Parathyroid adenoma (tissue), 2 donors: ENCODE results near the gene MAP2K4.

Experiments used
- H2AFZ ChIP-seq: fragments of 300-600 bp; sonication (generic); one replicate; pipeline ENCODE4 v1.7.0; 2017; ENCODE audit warnings: antibody characterized with exemption, mild to moderate bottlenecking
- H3K27ac ChIP-seq: fragments of 300-600 bp; sonication (generic); one replicate; pipeline ENCODE4 v1.7.0; 2017
- H3K27me3 ChIP-seq: fragments of 300-600 bp; sonication (generic); one replicate; pipeline ENCODE4 v1.7.0; 2017; ENCODE audit warnings: low read length; ENCODE audit not compliant: control insufficient read depth, insufficient read depth
- H3K36me3 ChIP-seq: fragments of 300-600 bp; sonication (generic); one replicate; pipeline ENCODE4 v1.7.0; 2017; ENCODE audit warnings: low read length; ENCODE audit not compliant: control insufficient read depth, insufficient read depth
- H3K4me1 ChIP-seq: fragments of 300-600 bp; sonication (generic); one replicate; pipeline ENCODE4 v1.7.0; 2017; ENCODE audit warnings: control low read depth
- H3K4me2 ChIP-seq: fragments of 300-600 bp; sonication (generic); one replicate; pipeline ENCODE4 v1.7.0; 2017; ENCODE audit warnings: low read length
- H3K4me3 ChIP-seq: fragments of 300-600 bp; sonication (generic); one replicate; pipeline ENCODE4 v1.7.0; 2017; ENCODE audit warnings: low read depth, low read length
- H3K79me2 ChIP-seq: fragments of 300-600 bp; sonication (generic); one replicate; pipeline ENCODE4 v1.7.0; 2017; ENCODE audit warnings: control low read depth
- H3K9ac ChIP-seq: fragments of 300-600 bp; sonication (generic); one replicate; pipeline ENCODE4 v1.7.0; 2017; ENCODE audit warnings: mild to moderate bottlenecking
- H3K9me3 ChIP-seq: fragments of 300-600 bp; sonication (generic); one replicate; pipeline ENCODE4 v1.7.0; 2017; ENCODE audit warnings: low read length; ENCODE audit not compliant: control insufficient read depth
- CTCF ChIP-seq: fragments of 300-600 bp; sonication (generic); IDR thresholded peaks from one replicate; pipeline ENCODE4 v1.7.0; 2017; ENCODE audit warnings: antibody characterized with exemption, mild to moderate bottlenecking
- donor health status: primary hyperparathyroidism.

The MAP2K4 gene

GRCh38 chr17:12043702-12044101 is 23.0 kb downstream of the MAP2K4 start:
- H3K79me2 ChIP-seq = peaks cover 59% of the 10 kb centered on the region
- no peak overlapping the region for H3K4me3 ChIP-seq

GRCh38 chr17:12046786-12047185 is 26.1 kb downstream of the MAP2K4 start:
- no peak overlapping the region for H2AFZ ChIP-seq
- no peak overlapping the region for H3K4me2 ChIP-seq
- peaks cover 40% of the 10 kb centered on the region for H3K79me2 ChIP-seq
- H3K4me3 ChIP-seq = no peak overlapping the region
- H3K27ac ChIP-seq = no peak overlapping the region
- no peaks in the 10 kb centered on the region for H3K9me3 ChIP-seq
- peaks cover 14% of the 10 kb centered on the region for H3K4me1 ChIP-seq
- no peak for TF ChIP-seq CTCF
- H3K27me3 ChIP-seq = no peaks in the 10 kb centered on the region
- no peaks in the 10 kb centered on the region for H3K36me3 ChIP-seq
- no peak overlapping the region for H3K9ac ChIP-seq

More at GRCh38 chr17:12043702-12044101, 23.0 kb downstream of the MAP2K4 start:
- no peaks in the 10 kb centered on the region for H3K36me3 ChIP-seq
- H3K4me1 ChIP-seq = peaks cover 20% of the 10 kb centered on the region
- no peak overlapping the region for H3K27ac ChIP-seq
- no peak for TF ChIP-seq CTCF
- H2AFZ ChIP-seq = no peak overlapping the region
- no peak overlapping the region for H3K4me2 ChIP-seq
- no peaks in the 10 kb centered on the region for H3K27me3 ChIP-seq
- H3K9ac ChIP-seq = no peak overlapping the region
- no peaks in the 10 kb centered on the region for H3K9me3 ChIP-seq

DNA sequence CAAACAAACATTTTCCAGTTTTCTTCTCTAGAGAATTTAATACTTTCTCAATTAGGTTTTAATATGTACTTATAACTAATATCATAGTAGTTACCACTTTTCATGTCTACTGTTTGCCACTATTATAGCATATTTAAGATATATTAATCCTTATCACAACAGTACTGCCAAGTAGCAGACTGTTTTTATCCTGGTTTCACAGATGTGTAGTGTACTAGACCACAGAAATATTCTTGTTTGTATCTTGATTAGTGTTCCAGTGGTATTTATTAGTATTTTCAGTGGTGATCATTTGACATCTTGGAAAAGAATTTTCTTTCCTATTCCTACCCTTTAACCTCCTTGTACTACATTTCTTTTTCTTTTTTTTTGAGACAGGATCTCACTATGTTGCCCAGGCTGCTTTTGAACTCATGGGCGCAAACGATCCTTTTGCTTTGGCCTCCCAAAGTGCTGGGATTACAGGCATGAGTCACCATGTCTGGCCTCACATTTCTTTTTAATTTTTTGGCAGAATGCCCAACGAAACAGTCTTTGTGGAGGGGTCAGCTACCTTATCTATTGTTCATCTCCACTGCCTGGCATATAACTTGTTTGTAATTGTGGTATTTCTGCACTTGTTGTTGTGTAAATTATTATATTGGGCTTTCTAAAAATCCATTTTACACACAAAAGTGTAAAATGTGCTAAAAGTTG is 27.2 kb downstream of the MAP2K4 start:
- Histone ChIP-seq H3K36me3 (no peaks in the 10 kb centered on the region), H3K4me1 (peaks cover 14% of the 10 kb centered on the region), H3K9ac (no peak overlapping the region), H3K9me3 (no peaks in the 10 kb centered on the region), H3K27ac (no peak overlapping the region), H3K27me3 (no peaks in the 10 kb centered on the region), H3K4me3 (no peak overlapping the region), H2AFZ (no peak overlapping the region), H3K4me2 (no peak overlapping the region), H3K79me2 (peaks cover 37% of the 10 kb centered on the region)
- TF ChIP-seq CTCF = no peak

GRCh38 chr17:12048843-12049473 is 28.3 kb downstream of the MAP2K4 start:
- no peak overlapping the region for H3K9ac ChIP-seq
- peaks cover 28% of the 10 kb centered on the region for H3K79me2 ChIP-seq
- no peak overlapping the region for H2AFZ ChIP-seq
- no peaks in the 10 kb centered on the region for H3K36me3 ChIP-seq
- H3K4me3 ChIP-seq = no peak overlapping the region
- no peak overlapping the region for H3K4me2 ChIP-seq
- no peaks in the 10 kb centered on the region for H3K9me3 ChIP-seq
- no peak overlapping the region for H3K27ac ChIP-seq
- peaks cover 21% of the 10 kb centered on the region for H3K4me1 ChIP-seq
- no peaks in the 10 kb centered on the region for H3K27me3 ChIP-seq
- no peak for TF ChIP-seq CTCF
